Measurements from ENCODE around the gene CDC42EP5. TPM values are rescaled to one million over a fixed set of nuclear protein-coding genes. Genes with fewer than 3 reads are reported as not detected.
A peak's percentile ranks its signal among the peaks of the same experiment; 100 is the strongest.

The CDC42EP5 gene
- total and polyA plus RNA-seq, 2 donors (not counting 1 experiment from before 2014, with no cell fraction given) = not detected

- Histone ChIP-seq H3K9ac (ENCODE audit: low read length) (no peak overlapping the region), H3K4me3 (ENCODE audit: control extremely low read depth in 1 of 5, extremely low read depth in 1 of 5, insufficient read depth in 1 of 5, low read depth in 2 of 5, low read length in 4 of 5) (peak overlapping the region in 1 of 5 experiments; percentile 14), H3K4me1 (ENCODE audit: control insufficient read depth in 2 of 2, insufficient read depth in 2 of 2, low read length in 2 of 2) (peaks cover 19 to 21% of the 10 kb centered on the region in 2 donors), H3K36me3 (replicated peaks in 1 of 2; ENCODE audit: control extremely low read depth in 1 of 2, control insufficient read depth in 1 of 2, extremely low read depth in 1 of 2, insufficient read depth in 2 of 2, low read length in 1 of 2) (no peaks in the 10 kb centered on the region), H4K20me1 (ENCODE audit: control insufficient read depth, insufficient read depth, low read length, poor library complexity, severe bottlenecking) (no peaks in the 10 kb centered on the region), H3K79me2 (ENCODE audit: control insufficient read depth, insufficient read depth, low read length) (no peaks in the 10 kb centered on the region), H3K27ac (ENCODE audit: low read length in 2 of 2) (no peak overlapping the region), H3K9me3 (ENCODE audit: control extremely low read depth in 1 of 3, control insufficient read depth in 2 of 3, insufficient read depth in 1 of 3, low read length in 2 of 3) (no peaks in the 10 kb centered on the region), H2AFZ (ENCODE audit: insufficient read depth, low read depth, low read length, poor library complexity, severe bottlenecking) (no peak overlapping the region), H3K27me3 (replicated peaks in 1 of 4; ENCODE audit: control extremely low read depth in 1 of 4, control insufficient read depth in 3 of 4, insufficient read depth in 4 of 4, low read length in 3 of 4) (peaks cover 0 to 9% (median 6%) of the 10 kb centered on the region in 4 experiments), H3K4me2 (replicated peaks; ENCODE audit: low read depth, low read length, poor library complexity, severe bottlenecking) (peak overlapping the region; percentile 66)
- 79% methylated on average over 5 of the region's 6 CpGs for WGBS (ENCODE audit: insufficient coverage)
- no peaks in the 10 kb centered on the region for H3K9me3 Mint-ChIP-seq (ENCODE audit: insufficient read depth)
- ATAC-seq (ENCODE audit: low read depth) = no peak
- H3K4me3 Mint-ChIP-seq = peak overlapping the region; percentile 23
- H3K27ac Mint-ChIP-seq = no peak overlapping the region
- intact Hi-C loops (cut with micrococcal nuclease) = no loop called here
- TF ChIP-seq EZH2 (IDR thresholded peaks at IDR 0.05; ENCODE audit: borderline replicate concordance, insufficient read depth, low read depth, low read length, poor library complexity, severe bottlenecking) = no peak
- TF ChIP-seq CTCF (IDR thresholded peaks at IDR 0.05) = no peak
- ChIA-PET CTCF (no interaction called here), POLR2A (no interaction called here)
- peaks cover 27% of the 10 kb centered on the region for H3K4me1 Mint-ChIP-seq
- peaks cover 44% of the 10 kb centered on the region for H3K27me3 Mint-ChIP-seq
- no peak for DNase-seq
Measured at GRCh38 chr19:54521860-54522513, 48.9 kb upstream of the CDC42EP5 start.

DNA sequence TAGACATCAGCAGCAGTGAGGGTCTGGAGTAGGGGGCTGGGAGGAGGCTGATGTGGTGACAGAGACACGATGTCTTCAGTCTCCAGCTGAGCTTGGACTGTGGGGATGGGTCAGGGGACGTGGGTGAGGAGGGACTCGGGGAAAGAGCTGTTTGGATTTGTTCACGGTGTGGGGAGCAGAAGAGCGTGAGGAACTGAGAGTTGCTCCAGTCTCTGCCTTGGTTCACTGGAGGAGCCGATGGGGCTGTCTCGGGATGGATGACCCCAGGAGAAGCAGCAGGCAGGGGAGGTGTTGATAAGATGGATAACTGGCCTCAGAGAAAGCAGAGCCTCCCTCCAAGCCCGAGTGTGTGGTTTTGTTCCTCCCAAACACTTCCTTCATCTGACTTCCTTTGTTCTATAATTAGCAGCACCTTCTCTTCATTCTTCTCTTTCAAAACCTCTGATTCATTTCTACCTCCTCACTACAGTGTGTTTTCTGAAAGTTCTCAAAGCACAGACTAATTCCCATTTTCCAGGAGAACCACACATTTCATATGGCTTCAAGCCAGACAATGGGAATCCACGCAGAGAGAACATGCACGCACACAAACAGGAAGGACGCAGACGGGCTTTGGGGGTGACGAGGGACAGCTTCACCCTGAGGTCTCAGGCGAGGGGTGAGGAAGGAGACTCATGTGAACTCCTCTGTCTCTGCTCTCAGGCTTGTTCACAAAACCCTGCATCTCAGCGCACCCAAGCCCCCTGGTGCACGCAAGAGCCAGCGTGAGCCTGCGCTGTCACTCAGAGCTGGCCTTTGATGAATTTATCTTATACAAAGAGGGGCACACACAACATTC lies 48.1 kb upstream of the CDC42EP5 start:
- peak overlapping the region in 1 of 5 experiments; percentile 14 for H3K4me3 ChIP-seq (ENCODE audit: control extremely low read depth in 1 of 5, extremely low read depth in 1 of 5, insufficient read depth in 1 of 5, low read depth in 2 of 5, low read length in 4 of 5)
- H3K27ac ChIP-seq (ENCODE audit: low read length in 2 of 2) = no peak overlapping the region

More for the DNA sequence above, 48.1 kb upstream of the CDC42EP5 start:
- peaks cover 19 to 21% of the 10 kb centered on the region in 2 donors for H3K4me1 ChIP-seq (ENCODE audit: control insufficient read depth in 2 of 2, insufficient read depth in 2 of 2, low read length in 2 of 2)
- ATAC-seq (ENCODE audit: low read depth) = no peak
- peaks cover 0 to 2% (median 0%) of the 10 kb centered on the region in 3 donors for H3K9me3 ChIP-seq (ENCODE audit: control extremely low read depth in 1 of 3, control insufficient read depth in 2 of 3, insufficient read depth in 1 of 3, low read length in 2 of 3)
- no peaks in the 10 kb centered on the region for H3K9me3 Mint-ChIP-seq (ENCODE audit: insufficient read depth)
- ChIA-PET CTCF (no interaction called here), POLR2A (no interaction called here)
- 12% methylated on average over 15 of the region's 18 CpGs for WGBS (ENCODE audit: insufficient coverage)
- peaks cover 45% of the 10 kb centered on the region for H3K27me3 Mint-ChIP-seq
- H2AFZ ChIP-seq (ENCODE audit: insufficient read depth, low read depth, low read length, poor library complexity, severe bottlenecking) = no peak overlapping the region
- peaks cover 27% of the 10 kb centered on the region for H3K4me1 Mint-ChIP-seq
- peak overlapping the region; percentile 66 for H3K4me2 ChIP-seq (replicated peaks; ENCODE audit: low read depth, low read length, poor library complexity, severe bottlenecking)
- intact Hi-C loops (cut with micrococcal nuclease) = no loop called here
- DNase-seq = no peak
- peak overlapping the region; percentile 10 for H3K9ac ChIP-seq (ENCODE audit: low read length)
- H3K79me2 ChIP-seq (ENCODE audit: control insufficient read depth, insufficient read depth, low read length) = no peaks in the 10 kb centered on the region
- TF ChIP-seq EZH2 (IDR thresholded peaks at IDR 0.05; ENCODE audit: borderline replicate concordance, insufficient read depth, low read depth, low read length, poor library complexity, severe bottlenecking) (no peak), CTCF (IDR thresholded peaks at IDR 0.05) (no peak)
- H3K27me3 ChIP-seq (replicated peaks in 1 of 4; ENCODE audit: control extremely low read depth in 1 of 4, control insufficient read depth in 3 of 4, insufficient read depth in 4 of 4, low read length in 3 of 4) = peaks cover 0 to 9% (median 6%) of the 10 kb centered on the region in 4 experiments
- peak overlapping the region; percentile 29 for H3K4me3 Mint-ChIP-seq
- H4K20me1 ChIP-seq (ENCODE audit: control insufficient read depth, insufficient read depth, low read length, poor library complexity, severe bottlenecking) = no peaks in the 10 kb centered on the region
- H3K36me3 ChIP-seq (replicated peaks in 1 of 2; ENCODE audit: control extremely low read depth in 1 of 2, control insufficient read depth in 1 of 2, extremely low read depth in 1 of 2, insufficient read depth in 2 of 2, low read length in 1 of 2) = no peaks in the 10 kb centered on the region
- H3K27ac Mint-ChIP-seq = no peak overlapping the region

Measured in B cell (primary cell).